ENCODE results near the gene ADAMTS18. TPM values are rescaled to one million over a fixed set of nuclear protein-coding genes. Genes with fewer than 3 reads are reported as not detected.

Gene ADAMTS18
- total and polyA plus RNA-seq, 9 of the 15 experiments (the other 6 are each of a cell fraction or from before 2014, with no cell fraction given) = not detected

- WGBS (ENCODE audit: insufficient coverage, low coverage, missing lambda C conversion rate) = 0% methylated on average over 1 of the region's 1 CpG
- Histone ChIP-seq H3K27me3 (ENCODE audit: control insufficient read depth in 2 of 2, insufficient read depth in 2 of 2, low read length in 2 of 2) (no peaks in the 10 kb centered on the region), H3K79me2 (ENCODE audit: control insufficient read depth, insufficient read depth, low read length) (no peaks in the 10 kb centered on the region), H3K4me3 (no peak overlapping the region), H3K36me3 (ENCODE audit: control insufficient read depth, insufficient read depth, low read length) (no peaks in the 10 kb centered on the region), H4K20me1 (replicated peaks; ENCODE audit: control insufficient read depth, insufficient read depth, low read length) (no peaks in the 10 kb centered on the region), H3K9ac (ENCODE audit: insufficient read depth in 1 of 2, low read depth in 2 of 2, low read length in 2 of 2) (no peak overlapping the region), H2AFZ (ENCODE audit: low read depth, low read length) (no peak overlapping the region), H3K9me1 (ENCODE audit: control insufficient read depth, insufficient read depth, low read length) (no peaks in the 10 kb centered on the region), H3K27ac (ENCODE audit: extremely low read depth, low read depth, low read length) (no peak overlapping the region), H3K4me1 (replicated peaks in 1 of 2; ENCODE audit: control insufficient read depth in 2 of 2, insufficient read depth in 2 of 2, low read length in 2 of 2) (no peaks in the 10 kb centered on the region), H3K4me2 (ENCODE audit: insufficient read depth, low read length) (no peak overlapping the region), H3K9me3 (replicated peaks; ENCODE audit: control insufficient read depth, insufficient read depth, low read depth, low read length) (no peaks in the 10 kb centered on the region)
- no TSS peak for BruUV-seq (replicated peaks)
- FAIRE-seq (no peak), ATAC-seq (no peak), DNase-seq (ENCODE audit: extremely low read depth in 1 of 4, low spot score in 3 of 4) (no peak)
- ChIA-PET CTCF (ENCODE audit: low intra/inter-chr PET ratio) (no interaction called here), POLR2A (no interaction called here)
- in situ Hi-C loops (cut with MboI) (no loop called here), intact Hi-C loops (cut with micrococcal nuclease) (loop anchor here (10.0 kb wide), 1 partner anchor 180 kb away; no protein-coding TSS in a partner anchor)
- TF ChIP-seq ZBTB26 (CRISPR knock-in tag; IDR thresholded peaks at IDR 0.05) (no peak), RFX1 (IDR thresholded peaks at IDR 0.05) (no peak), GATAD2A (IDR thresholded peaks at IDR 0.05) (no peak), CREBBP (IDR thresholded peaks at IDR 0.05; ENCODE audit: low read depth, low read length) (no peak), ZNF311 (CRISPR knock-in tag; IDR thresholded peaks at IDR 0.05) (no peak), ZNF41 (CRISPR knock-in tag; conservative IDR thresholded peaks at IDR 0.05) (no peak), CBX2 (IDR thresholded peaks at IDR 0.05; ENCODE audit: insufficient read depth, low read length, poor library complexity, severe bottlenecking) (no peak), PHF21A (IDR thresholded peaks at IDR 0.05; ENCODE audit: borderline replicate concordance, low read depth) (no peak), MEIS2 (IDR thresholded peaks at IDR 0.05; ENCODE audit: partially characterized antibody) (no peak), ARID3B (CRISPR knock-in tag; IDR thresholded peaks at IDR 0.05; ENCODE audit: borderline replicate concordance) (no peak), EHMT2 (IDR thresholded peaks at IDR 0.05) (no peak), GATAD2B (IDR thresholded peaks at IDR 0.05; ENCODE audit: borderline replicate concordance) (no peak), IRF2 (CRISPR knock-in tag; IDR thresholded peaks at IDR 0.05) (no peak)
Measured at GRCh38 chr16:77404775-77405174, 30.1 kb downstream of the ADAMTS18 start.
